A549 (cell line): ENCODE data around the gene SCPEP1. TPM values are rescaled to one million over a fixed set of nuclear protein-coding genes. Genes with fewer than 3 reads are reported as not detected.
A peak's percentile ranks its signal among the peaks of the same experiment; 100 is the strongest.

Source experiments
- ATAC-seq, 2 experiments: fragments of 200-7000 bp in 1 of 2; fragments of >200 bp in 1 of 2; cut with Nextera tagmentation in 1 of 2; cut with Tn5 transposase in 1 of 2; 3 replicates each; pipeline versions ENCODE4 v1.8.0 to v1.9.1; 2018 to 2020; ENCODE audit warnings: mild to moderate bottlenecking in 1 of 2, moderate library complexity in 1 of 2
- CTCF ChIA-PET: fragments of 300-600 bp; sonication (Branson Sonifier 250); formaldehyde crosslinking; extraction: SDS; loops from one replicate; lab custom pipeline; 2021; ENCODE audit warnings: antibody characterized with exemption, inconsistent platforms; lab: Yijun Ruan, JAX
- POLR2A ChIA-PET: fragments of 350-600 bp; formaldehyde crosslinking; extraction: SDS; loops from one replicate; lab custom pipeline; 2021; ENCODE audit warnings: antibody characterized with exemption, inconsistent platforms; lab: Yijun Ruan, JAX
- DNase-seq, 2 experiments: peaks; one replicate each; pipeline versions ENCODE4 v3.0.0 to v3.0.0-alpha.2; 2011 to 2016; ENCODE audit warnings: low read depth in 1 of 2, low spot score in 1 of 2
- FAIRE-seq: peaks from 2 replicates; lab custom pipeline; 2011; peaks lifted over from hg19 to GRCh38; lab: Jason Lieb, UNC
- H3K27ac ChIP-seq, 2 experiments: fragments of >200 bp; sonication (Bioruptor Twin); formaldehyde crosslinking; 3 replicates each; pipeline ENCODE4 v1.5.1; 2016 to 2017
- H3K4me1 ChIP-seq: fragments of >200 bp; sonication (Bioruptor Twin); formaldehyde crosslinking; 3 replicates; pipeline ENCODE4 v1.6.1; 2016
- H3K4me2 ChIP-seq: fragments of >200 bp; sonication (Bioruptor Twin); formaldehyde crosslinking; 3 replicates; pipeline ENCODE4 v1.6.1; 2016
- H3K4me3 ChIP-seq: fragments of >200 bp; sonication (Bioruptor Twin); formaldehyde crosslinking; 3 replicates; pipeline ENCODE4 v1.5.1; 2016
- H3K9me3 ChIP-seq: fragments of >200 bp; sonication (Bioruptor Twin); formaldehyde crosslinking; 3 replicates; pipeline ENCODE4 v1.6.1; 2016
- CEBPB ChIP-seq, 2 experiments: fragments of >200 bp in 1 of 2; sonication (Bioruptor Twin) in 1 of 2; formaldehyde crosslinking in 1 of 2; IDR thresholded peaks; 2 replicates each; pipeline ENCODE4 v1.6.1; 2012 to 2016
- FOSB ChIP-seq: fragments of 250-450 bp; sonication (Bioruptor Pico); IDR thresholded peaks from 2 replicates; pipeline ENCODE4 v1.5.0; 2020; ENCODE audit warnings: mild to moderate bottlenecking, moderate library complexity
- FOSL2 ChIP-seq, 2 experiments: fragments of 450-650 bp in 1 of 2; fragments of >200 bp in 1 of 2; sonication (Bioruptor Twin) in 1 of 2; formaldehyde crosslinking; IDR thresholded peaks; 2 replicates each; pipeline versions ENCODE4 v1.5.0 to v1.6.1; 2016 to 2020; ENCODE audit warnings: mild to moderate bottlenecking in 1 of 2, moderate library complexity in 1 of 2
- HDAC2 ChIP-seq: fragments of 200-600 bp; sonication (generic); IDR thresholded peaks from 2 replicates; pipeline ENCODE4 v1.6.1; 2016
- HOXA7 ChIP-seq: fragments of 250-450 bp; sonication (Bioruptor Pico); IDR thresholded peaks from 2 replicates; pipeline ENCODE4 v1.5.0; 2020; ENCODE audit warnings: mild to moderate bottlenecking, moderate library complexity
- HOXB5 ChIP-seq: fragments of 250-450 bp; sonication (Bioruptor Pico); IDR thresholded peaks from 2 replicates; pipeline ENCODE4 v1.5.0; 2020; ENCODE audit warnings: mild to moderate bottlenecking, moderate library complexity
- JUN ChIP-seq, 2 experiments: fragments of >200 bp; sonication (Bioruptor Twin); formaldehyde crosslinking; IDR thresholded peaks; 2 replicates in 1 of 2; 3 replicates in 1 of 2; pipeline ENCODE4 v1.6.1; 2016 to 2017
- KDM5A ChIP-seq: fragments of 200-600 bp; sonication (generic); IDR thresholded peaks from 2 replicates; pipeline ENCODE4 v1.6.1; 2016; ENCODE audit warnings: antibody characterized with exemption, mild to moderate bottlenecking
- POLR2A ChIP-seq: IDR thresholded peaks from 2 replicates; pipeline ENCODE4 v1.6.1; 2012; ENCODE audit warnings: mild to moderate bottlenecking, low read length
- RAD21 ChIP-seq, 2 experiments: fragments of >200 bp in 1 of 2; sonication (Bioruptor Twin) in 1 of 2; formaldehyde crosslinking in 1 of 2; IDR thresholded peaks in 1 of 2; conservative IDR thresholded peaks in 1 of 2; 2 replicates in 1 of 2; 3 replicates in 1 of 2; pipeline ENCODE4 v1.6.1; 2012 to 2018; ENCODE audit warnings: inconsistent platforms in 1 of 2
- RFX5 ChIP-seq: fragments of 450-650 bp; IDR thresholded peaks from 2 replicates; pipeline ENCODE4 v1.7.1; 2014; ENCODE audit warnings: antibody characterized with exemption, mild to moderate bottlenecking, moderate library complexity
- RNF2 ChIP-seq: fragments of 200-600 bp; sonication (generic); IDR thresholded peaks from 2 replicates; pipeline ENCODE4 v1.6.1; 2016; ENCODE audit warnings: low read depth, mild to moderate bottlenecking, antibody characterized with exemption, moderate library complexity, borderline replicate concordance
- SMC3 ChIP-seq: fragments of >200 bp; sonication (Bioruptor Twin); formaldehyde crosslinking; IDR thresholded peaks from 3 replicates; pipeline ENCODE4 v1.6.1; 2018; ENCODE audit warnings: inconsistent platforms
- WGBS: methylation state at CpG from one replicate; pipeline ENCODE4 v1.1.6; 2017; ENCODE audit errors: missing lambda C conversion rate; 5-methylcytosine and 5-hydroxymethylcytosine counted together
- polyA plus RNA-seq, 4 experiments: library from polyadenylated mRNA; depleted of rRNA in 3 of 4; stranded (reverse); fragments of >200 nt; fragmentation: RNase III in 1 of 4; extraction: RNeasy Plus Mini Kit Qiagen cat#74134 plus additional on column Dnase treatment in 1 of 4; gene quantifications; 2 replicates in 3 of 4; 3 replicates in 1 of 4; pipeline ENCODE4 v1.2.3, GENCODE V29; 2011 to 2017
- TF ChIP-seq, protein P1 (sequence below): fragments of 250-450 bp; sonication (Bioruptor Pico); IDR thresholded peaks from 2 replicates; pipeline ENCODE4 v1.5.0; 2021; ENCODE audit warnings: mild to moderate bottlenecking, moderate library complexity, borderline replicate concordance
- TF ChIP-seq, protein P2 (sequence below): fragments of >200 bp; sonication (Bioruptor Twin); formaldehyde crosslinking; IDR thresholded peaks from 3 replicates; pipeline ENCODE4 v1.5.1; 2016
- TF ChIP-seq, protein P3 (sequence below): fragments of 150-350 bp; IDR thresholded peaks from 2 replicates; pipeline ENCODE4 v1.6.1; 2014; ENCODE audit warnings: low read depth, mild to moderate bottlenecking, low read length
- TF ChIP-seq, protein P4 (sequence below): IDR thresholded peaks from 2 replicates; pipeline ENCODE4 v1.6.1; 2012
- TF ChIP-seq, protein P5 (sequence below): fragments of 450-650 bp; IDR thresholded peaks from 2 replicates; pipeline ENCODE4 v1.6.1; 2014; ENCODE audit warnings: antibody characterized with exemption
- TF ChIP-seq, protein P6 (sequence below): fragments of >200 bp; sonication (Bioruptor Twin); formaldehyde crosslinking; IDR thresholded peaks from 3 replicates; pipeline ENCODE4 v1.6.1; 2016

The SCPEP1 gene
- polyA plus RNA-seq, 2 of the 4 experiments (the other 2 are of a cell fraction), result 44.5 to 45.0 TPM

DNA sequence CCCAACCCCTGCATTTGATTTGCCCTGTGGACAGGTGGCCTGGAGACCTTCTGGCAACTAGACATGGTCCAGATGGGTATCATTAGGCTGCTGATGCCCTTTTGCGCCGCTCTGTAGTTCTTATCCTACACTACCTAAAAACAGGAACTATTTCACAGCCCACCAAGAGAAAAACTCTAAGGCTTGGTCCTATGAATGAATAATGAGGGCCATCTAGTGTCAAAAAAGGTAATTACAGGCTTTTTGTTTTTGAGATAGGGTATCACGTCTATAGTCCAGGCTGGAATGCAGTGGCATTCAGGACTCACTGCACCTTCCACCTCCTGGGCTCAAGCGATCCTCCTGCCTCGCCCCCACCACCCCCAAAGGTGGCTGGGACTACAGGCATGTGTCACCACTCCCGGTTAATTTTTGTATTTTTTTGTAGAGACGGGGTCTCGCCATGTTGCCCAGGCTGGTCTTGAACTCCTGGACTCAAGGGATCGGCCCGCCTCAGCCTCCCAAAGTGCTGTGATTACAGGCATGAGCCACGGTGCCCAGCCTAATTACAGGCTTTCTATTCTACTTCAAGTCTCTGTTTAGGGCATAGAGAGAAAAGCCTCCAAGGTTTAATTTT, 38.0 kb upstream of the SCPEP1 start:
- DNase-seq, result peak; percentile 63 to 80
- ChIA-PET POLR2A (interaction anchor here (0.9 to 1.9 kb wide), 2 partner anchors 26 to 120 kb away, joined by 3 to 5 read pairs; partner anchors contain the start of gene TRIM25), CTCF (interaction anchor here (0.6 to 16.5 kb wide), 33 partner anchors 9 to 224 kb away, joined by 3 to 283 read pairs (median 5); partner anchors contain the start of gene DGKE)
- H3K4me2 ChIP-seq, result no peak overlapping the region
- peak; percentile 88 to 92 for ATAC-seq
- WGBS, result 48% methylated on average over 11 of the region's 11 CpGs
- peak overlapping the region in 1 of 2 experiments; percentile 17; a peak in 1 of 6 replicates for H3K27ac ChIP-seq
- no peak overlapping the region for H3K4me3 ChIP-seq
- no peak for TF ChIP-seq FOSB (CRISPR knock-in tag)
- no peak for TF ChIP-seq RFX5
- TF ChIP-seq CEBPB (IDR thresholded peaks at IDR 0.05), result no peak
- TF ChIP-seq, protein P1, sequence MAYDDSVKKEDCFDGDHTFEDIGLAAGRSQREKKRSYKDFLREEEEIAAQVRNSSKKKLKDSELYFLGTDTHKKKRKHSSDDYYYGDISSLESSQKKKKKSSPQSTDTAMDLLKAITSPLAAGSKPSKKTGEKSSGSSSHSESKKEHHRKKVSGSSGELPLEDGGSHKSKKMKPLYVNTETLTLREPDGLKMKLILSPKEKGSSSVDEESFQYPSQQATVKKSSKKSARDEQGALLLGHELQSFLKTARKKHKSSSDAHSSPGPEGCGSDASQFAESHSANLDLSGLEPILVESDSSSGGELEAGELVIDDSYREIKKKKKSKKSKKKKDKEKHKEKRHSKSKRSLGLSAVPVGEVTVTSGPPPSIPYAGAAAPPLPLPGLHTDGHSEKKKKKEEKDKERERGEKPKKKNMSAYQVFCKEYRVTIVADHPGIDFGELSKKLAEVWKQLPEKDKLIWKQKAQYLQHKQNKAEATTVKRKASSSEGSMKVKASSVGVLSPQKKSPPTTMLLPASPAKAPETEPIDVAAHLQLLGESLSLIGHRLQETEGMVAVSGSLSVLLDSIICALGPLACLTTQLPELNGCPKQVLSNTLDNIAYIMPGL (CRISPR knock-in tag), result no peak
- TF ChIP-seq, protein P2, sequence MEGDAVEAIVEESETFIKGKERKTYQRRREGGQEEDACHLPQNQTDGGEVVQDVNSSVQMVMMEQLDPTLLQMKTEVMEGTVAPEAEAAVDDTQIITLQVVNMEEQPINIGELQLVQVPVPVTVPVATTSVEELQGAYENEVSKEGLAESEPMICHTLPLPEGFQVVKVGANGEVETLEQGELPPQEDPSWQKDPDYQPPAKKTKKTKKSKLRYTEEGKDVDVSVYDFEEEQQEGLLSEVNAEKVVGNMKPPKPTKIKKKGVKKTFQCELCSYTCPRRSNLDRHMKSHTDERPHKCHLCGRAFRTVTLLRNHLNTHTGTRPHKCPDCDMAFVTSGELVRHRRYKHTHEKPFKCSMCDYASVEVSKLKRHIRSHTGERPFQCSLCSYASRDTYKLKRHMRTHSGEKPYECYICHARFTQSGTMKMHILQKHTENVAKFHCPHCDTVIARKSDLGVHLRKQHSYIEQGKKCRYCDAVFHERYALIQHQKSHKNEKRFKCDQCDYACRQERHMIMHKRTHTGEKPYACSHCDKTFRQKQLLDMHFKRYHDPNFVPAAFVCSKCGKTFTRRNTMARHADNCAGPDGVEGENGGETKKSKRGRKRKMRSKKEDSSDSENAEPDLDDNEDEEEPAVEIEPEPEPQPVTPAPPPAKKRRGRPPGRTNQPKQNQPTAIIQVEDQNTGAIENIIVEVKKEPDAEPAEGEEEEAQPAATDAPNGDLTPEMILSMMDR, result peak; percentile 81
- TF ChIP-seq KDM5A, result no peak
- TF ChIP-seq RAD21 (conservative IDR thresholded peaks at IDR 0.05 in 1 of 2, IDR thresholded peaks at IDR 0.05 in 1 of 2), result peak; percentile 93 to 94
- no peak for TF ChIP-seq HOXB5
- TF ChIP-seq POLR2A, result no peak
- TF ChIP-seq SMC3, result peak; percentile 80
- no peak for TF ChIP-seq HDAC2
- TF ChIP-seq RNF2, result no peak
- TF ChIP-seq, protein P3, sequence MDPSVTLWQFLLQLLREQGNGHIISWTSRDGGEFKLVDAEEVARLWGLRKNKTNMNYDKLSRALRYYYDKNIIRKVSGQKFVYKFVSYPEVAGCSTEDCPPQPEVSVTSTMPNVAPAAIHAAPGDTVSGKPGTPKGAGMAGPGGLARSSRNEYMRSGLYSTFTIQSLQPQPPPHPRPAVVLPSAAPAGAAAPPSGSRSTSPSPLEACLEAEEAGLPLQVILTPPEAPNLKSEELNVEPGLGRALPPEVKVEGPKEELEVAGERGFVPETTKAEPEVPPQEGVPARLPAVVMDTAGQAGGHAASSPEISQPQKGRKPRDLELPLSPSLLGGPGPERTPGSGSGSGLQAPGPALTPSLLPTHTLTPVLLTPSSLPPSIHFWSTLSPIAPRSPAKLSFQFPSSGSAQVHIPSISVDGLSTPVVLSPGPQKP, result no peak
- TF ChIP-seq, protein P4, sequence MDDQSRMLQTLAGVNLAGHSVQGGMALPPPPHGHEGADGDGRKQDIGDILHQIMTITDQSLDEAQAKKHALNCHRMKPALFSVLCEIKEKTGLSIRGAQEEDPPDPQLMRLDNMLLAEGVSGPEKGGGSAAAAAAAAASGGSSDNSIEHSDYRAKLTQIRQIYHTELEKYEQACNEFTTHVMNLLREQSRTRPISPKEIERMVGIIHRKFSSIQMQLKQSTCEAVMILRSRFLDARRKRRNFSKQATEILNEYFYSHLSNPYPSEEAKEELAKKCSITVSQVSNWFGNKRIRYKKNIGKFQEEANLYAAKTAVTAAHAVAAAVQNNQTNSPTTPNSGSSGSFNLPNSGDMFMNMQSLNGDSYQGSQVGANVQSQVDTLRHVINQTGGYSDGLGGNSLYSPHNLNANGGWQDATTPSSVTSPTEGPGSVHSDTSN, result no peak
- no peak for TF ChIP-seq JUN (IDR thresholded peaks at IDR 0.05)
- TF ChIP-seq, protein P5, sequence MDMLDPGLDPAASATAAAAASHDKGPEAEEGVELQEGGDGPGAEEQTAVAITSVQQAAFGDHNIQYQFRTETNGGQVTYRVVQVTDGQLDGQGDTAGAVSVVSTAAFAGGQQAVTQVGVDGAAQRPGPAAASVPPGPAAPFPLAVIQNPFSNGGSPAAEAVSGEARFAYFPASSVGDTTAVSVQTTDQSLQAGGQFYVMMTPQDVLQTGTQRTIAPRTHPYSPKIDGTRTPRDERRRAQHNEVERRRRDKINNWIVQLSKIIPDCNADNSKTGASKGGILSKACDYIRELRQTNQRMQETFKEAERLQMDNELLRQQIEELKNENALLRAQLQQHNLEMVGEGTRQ, result no peak
- no peak for TF ChIP-seq HOXA7 (CRISPR knock-in tag)
- no peak for FAIRE-seq
- no peaks in the 10 kb centered on the region for H3K4me1 ChIP-seq
- no peaks in the 10 kb centered on the region for H3K9me3 ChIP-seq

DNA sequence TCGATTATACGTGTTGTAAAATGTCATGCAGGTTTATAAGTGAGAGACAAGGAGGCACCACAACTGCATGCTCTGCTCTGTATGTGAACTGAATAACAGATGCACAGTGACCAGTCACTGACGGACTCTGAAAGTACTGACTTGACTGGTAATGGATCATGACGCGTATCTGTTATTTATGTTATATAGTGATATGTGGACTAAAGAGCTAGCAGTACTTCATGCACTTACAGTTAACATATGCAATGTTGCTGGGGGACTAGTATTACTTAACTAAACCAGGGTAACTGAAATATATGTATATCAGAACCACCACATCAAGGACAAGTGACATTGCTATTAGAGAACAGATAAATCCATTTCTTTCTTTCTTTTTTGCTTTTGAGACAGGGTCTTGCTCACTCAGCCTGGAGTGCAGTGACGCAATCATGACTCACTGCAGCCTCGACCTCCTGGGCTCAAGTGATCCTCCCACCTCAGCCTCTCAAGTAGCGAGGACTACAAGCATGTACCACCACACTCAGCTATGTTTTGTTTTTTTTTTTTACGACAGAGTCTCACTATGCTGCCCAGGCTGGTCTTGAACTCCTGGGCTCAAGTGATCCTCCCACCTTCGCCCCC, 34.3 kb upstream of the SCPEP1 start:
- Histone ChIP-seq H3K4me1 (no peaks in the 10 kb centered on the region), H3K4me2 (no peak overlapping the region), H3K4me3 (no peak overlapping the region), H3K27ac (no peak overlapping the region), H3K9me3 (no peaks in the 10 kb centered on the region)
- TF ChIP-seq CEBPB (IDR thresholded peaks at IDR 0.05) (peak in 1 of 2 experiments; percentile 74; a peak in 2 of 4 replicates), FOSL2 (IDR thresholded peaks at IDR 0.05) (no peak), FOSL2 (CRISPR knock-in tag; IDR thresholded peaks at IDR 0.05) (peak; percentile 44)
- TF ChIP-seq, protein P6, sequence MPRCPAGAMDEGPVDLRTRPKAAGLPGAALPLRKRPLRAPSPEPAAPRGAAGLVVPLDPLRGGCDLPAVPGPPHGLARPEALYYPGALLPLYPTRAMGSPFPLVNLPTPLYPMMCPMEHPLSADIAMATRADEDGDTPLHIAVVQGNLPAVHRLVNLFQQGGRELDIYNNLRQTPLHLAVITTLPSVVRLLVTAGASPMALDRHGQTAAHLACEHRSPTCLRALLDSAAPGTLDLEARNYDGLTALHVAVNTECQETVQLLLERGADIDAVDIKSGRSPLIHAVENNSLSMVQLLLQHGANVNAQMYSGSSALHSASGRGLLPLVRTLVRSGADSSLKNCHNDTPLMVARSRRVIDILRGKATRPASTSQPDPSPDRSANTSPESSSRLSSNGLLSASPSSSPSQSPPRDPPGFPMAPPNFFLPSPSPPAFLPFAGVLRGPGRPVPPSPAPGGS, result no peak
- no peak for FAIRE-seq
- no peak for DNase-seq
- CTCF ChIA-PET, result interaction anchor here (0.6 to 16.5 kb wide), 6 partner anchors 13 to 121 kb away, joined by 3 to 283 read pairs (median 9); partner anchors contain the start of gene COIL
- POLR2A ChIA-PET, result no interaction called here
- no peak for ATAC-seq
- WGBS, result 83% methylated on average over 10 of the region's 10 CpGs
